Measurements from ENCODE around the gene SPG11. TPM values are rescaled to one million over a fixed set of nuclear protein-coding genes. Genes with fewer than 3 reads are reported as not detected.

Gene SPG11
- total and polyA plus RNA-seq, 9 of the 15 experiments (the other 6 are each of a cell fraction or from before 2014, with no cell fraction given): 23.3 to 71.2 (median 45.6) TPM

GRCh38 chr15:44554934-44555723 lies 108.3 kb downstream of the SPG11 start:
- BruUV-seq (replicated peaks): no TSS peak
- Histone ChIP-seq H3K4me1 (replicated peaks in 1 of 2; ENCODE audit: control insufficient read depth in 2 of 2, insufficient read depth in 2 of 2, low read length in 2 of 2) (no peaks in the 10 kb centered on the region), H3K27ac (ENCODE audit: extremely low read depth, low read depth, low read length) (no peak overlapping the region), H4K20me1 (replicated peaks; ENCODE audit: control insufficient read depth, insufficient read depth, low read length) (no peaks in the 10 kb centered on the region), H3K9ac (ENCODE audit: insufficient read depth in 1 of 2, low read depth in 2 of 2, low read length in 2 of 2) (no peak overlapping the region), H3K27me3 (ENCODE audit: control insufficient read depth in 2 of 2, insufficient read depth in 2 of 2, low read length in 2 of 2) (no peaks in the 10 kb centered on the region), H3K4me3 (no peak overlapping the region), H3K4me2 (ENCODE audit: insufficient read depth, low read length) (no peak overlapping the region), H3K36me3 (ENCODE audit: control insufficient read depth, insufficient read depth, low read length) (peaks cover 91% of the 10 kb centered on the region), H3K9me3 (replicated peaks; ENCODE audit: control insufficient read depth, insufficient read depth, low read depth, low read length) (no peaks in the 10 kb centered on the region), H3K79me2 (ENCODE audit: control insufficient read depth, insufficient read depth, low read length) (peaks cover 27% of the 10 kb centered on the region), H2AFZ (ENCODE audit: low read depth, low read length) (no peak overlapping the region), H3K9me1 (ENCODE audit: control insufficient read depth, insufficient read depth, low read length) (no peaks in the 10 kb centered on the region)
- DNase-seq (ENCODE audit: extremely low read depth in 1 of 4, low spot score in 3 of 4) (no peak), FAIRE-seq (no peak), ATAC-seq (no peak; the same call in 2 of the 3 replicates)
- ChIA-PET CTCF (ENCODE audit: low intra/inter-chr PET ratio) (no interaction called here), POLR2A (interaction anchor here (0.6 to 2.8 kb wide), 7 partner anchors 9 to 406 kb away, joined by 3 to 9 read pairs (median 5); partner anchors contain the start of gene EIF3J)
- intact Hi-C loops (cut with micrococcal nuclease): no loop called here
- 85% methylated on average over 4 of the region's 4 CpGs for WGBS (ENCODE audit: insufficient coverage, low coverage, missing lambda C conversion rate)
- TF ChIP-seq ZBTB43 (CRISPR knock-in tag; IDR thresholded peaks at IDR 0.05) (no peak), TSHZ1 (CRISPR knock-in tag; IDR thresholded peaks at IDR 0.05) (no peak), HDAC6 (IDR thresholded peaks at IDR 0.05; ENCODE audit: low read depth, low read length) (no peak), SRSF1 (IDR thresholded peaks at IDR 0.05; ENCODE audit: low read depth, low read length) (no peak)
- in situ Hi-C loops (cut with MboI): no loop called here

All from K562 (cell line).